Measurements from ENCODE around the gene PDCD6IP.

Gene PDCD6IP

DNA sequence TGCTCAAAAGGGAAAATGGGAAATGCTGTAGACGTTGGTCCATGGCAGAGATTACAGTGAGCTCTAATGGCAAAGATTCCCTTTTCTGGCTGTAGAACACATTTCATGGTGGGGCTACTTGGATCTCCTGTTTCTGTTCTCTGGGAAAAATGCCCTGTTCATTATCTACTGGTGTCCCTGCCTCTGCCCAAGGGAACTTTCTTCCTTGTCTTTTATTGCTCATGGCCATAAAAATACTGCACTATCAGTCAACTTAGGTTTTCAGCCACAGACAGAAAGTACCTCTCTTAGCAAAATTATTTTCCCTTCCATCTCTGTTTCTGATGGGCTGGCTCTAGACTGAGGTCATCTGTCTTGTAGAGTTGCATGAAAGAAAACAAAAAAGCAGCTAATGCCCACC lies 98.9 kb downstream of the PDCD6IP start:
- DNase-seq (ENCODE audit: low read depth), result no peak

DNA sequence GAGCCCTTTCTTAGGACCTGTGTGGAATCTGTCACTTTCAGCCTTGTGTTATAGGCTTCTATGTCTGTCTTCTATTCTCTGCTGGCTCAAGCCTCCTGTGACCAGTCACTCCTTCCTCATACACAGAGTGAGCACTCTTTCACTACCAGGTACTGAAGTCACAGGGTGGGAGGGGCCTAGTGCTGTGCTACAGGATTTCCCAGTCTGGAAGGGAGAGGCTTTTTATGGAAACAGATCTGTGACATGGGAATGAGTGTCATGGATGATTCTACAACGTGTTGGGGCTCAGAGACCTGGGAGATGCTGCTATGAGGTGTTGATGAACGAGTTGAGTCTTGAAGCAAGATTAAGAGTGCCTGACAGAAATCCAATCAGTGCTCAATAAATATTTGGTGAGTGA lies 100.5 kb downstream of the PDCD6IP start:
- no peak for DNase-seq (ENCODE audit: low read depth)

DNA sequence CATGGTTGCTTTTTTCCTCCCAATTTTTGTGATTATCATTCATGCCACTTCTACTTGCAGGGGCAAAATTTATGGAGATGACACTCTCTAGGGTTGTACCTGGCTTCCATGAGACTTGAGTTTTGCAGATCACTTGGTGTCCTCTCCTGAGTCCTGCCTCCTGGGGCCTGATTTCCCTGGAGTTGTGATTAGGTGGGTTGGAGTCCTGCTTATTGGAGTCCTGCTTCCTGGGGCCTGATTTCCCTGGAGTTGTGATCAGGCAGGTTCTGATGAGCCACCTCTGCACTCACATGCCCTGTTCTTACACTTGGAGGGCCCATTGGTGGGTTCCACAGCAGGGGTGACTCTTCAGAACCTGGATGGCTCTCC lies 102.0 kb downstream of the PDCD6IP start:
- DNase-seq (ENCODE audit: low read depth), result no peak

GRCh38 chr3:33900809-33901505 lies 102.5 kb downstream of the PDCD6IP start:
- no peak for DNase-seq (ENCODE audit: low read depth)

DNA sequence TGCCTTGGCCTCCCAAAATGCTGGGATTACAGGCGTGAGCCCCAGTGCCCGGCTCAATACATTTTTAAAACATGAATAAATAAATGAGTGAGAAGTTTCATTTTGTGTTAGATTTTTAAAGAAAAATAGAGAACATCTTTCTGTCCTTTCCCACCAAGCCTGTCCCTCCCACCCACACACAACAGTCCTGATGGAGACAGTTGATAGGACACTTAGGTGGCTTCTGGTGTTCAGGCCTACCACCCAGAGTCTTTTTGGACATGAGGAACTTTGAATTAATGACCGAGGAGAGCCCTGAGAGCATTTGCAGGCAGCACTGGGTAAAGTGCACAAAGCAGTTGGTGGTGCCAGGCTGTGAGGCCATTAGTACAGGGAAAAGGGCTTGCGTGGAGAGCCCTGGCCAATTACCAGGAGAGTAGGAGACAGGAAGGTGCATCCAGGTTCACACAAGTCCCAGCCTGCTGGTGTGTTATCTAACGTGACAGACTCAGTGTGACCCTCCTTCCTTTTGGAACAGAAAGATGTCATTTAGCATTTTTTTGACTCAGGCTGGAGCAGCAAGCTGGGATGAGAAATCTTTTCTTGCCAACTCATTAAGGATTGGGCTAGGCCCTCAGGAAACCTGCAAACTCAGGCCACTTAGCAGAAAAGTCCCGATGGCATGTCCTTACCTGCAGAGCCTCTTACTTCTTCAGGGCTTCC lies 103.6 kb downstream of the PDCD6IP start:
- DNase-seq (ENCODE audit: low read depth), result no peak

DNA sequence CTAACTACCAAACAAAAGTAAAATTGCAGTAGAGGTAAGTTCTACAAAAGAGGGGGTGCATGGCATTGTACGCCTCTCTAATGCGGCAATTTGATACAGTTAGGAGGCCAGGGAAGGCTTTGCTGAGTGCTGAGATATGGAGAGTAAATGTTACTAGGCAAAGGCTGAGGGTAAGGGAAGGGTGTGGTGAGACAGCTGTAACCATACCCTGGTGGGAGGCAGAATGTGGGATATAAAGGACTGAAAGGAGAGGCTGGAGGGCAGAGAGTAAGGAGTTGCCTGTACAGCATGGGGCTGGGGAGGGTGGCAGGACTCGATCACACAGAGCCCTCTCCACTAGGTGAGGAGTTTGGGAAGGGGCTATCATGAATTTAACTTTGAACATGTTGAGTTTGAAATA lies 106.3 kb downstream of the PDCD6IP start:
- DNase-seq (ENCODE audit: low read depth), result no peak

DNA sequence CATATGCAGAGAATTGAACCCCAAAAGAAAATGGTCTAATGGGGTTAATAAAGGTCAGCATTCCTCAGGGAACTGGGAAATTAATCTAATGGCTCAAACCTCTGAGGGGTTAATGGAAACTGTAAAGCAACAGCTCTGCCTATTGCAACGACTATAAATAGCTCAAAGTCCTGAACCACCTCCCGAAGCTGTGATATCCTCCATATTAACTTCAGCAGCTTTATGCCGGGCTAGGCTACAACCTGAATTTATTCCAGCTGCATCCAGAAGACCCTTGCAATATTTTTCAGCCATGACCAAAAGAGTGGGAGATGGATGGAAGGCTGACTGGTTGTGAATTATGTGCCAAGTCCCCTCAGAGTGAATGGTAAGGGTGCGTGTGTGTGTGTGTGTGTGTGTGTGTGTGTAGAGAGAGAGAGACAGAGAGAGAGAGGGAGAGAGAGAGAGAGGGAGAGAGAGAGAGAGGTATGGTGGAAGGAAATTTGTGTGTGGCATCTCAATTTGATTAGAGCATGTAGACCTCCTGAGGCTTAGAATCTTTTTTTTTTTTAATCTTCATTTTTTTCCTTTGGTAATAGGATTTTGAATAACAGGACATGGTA lies 109.9 kb downstream of the PDCD6IP start:
- DNase-seq (ENCODE audit: low read depth), result no peak

- no peak for DNase-seq (ENCODE audit: low read depth)
These were observed 111.1 kb downstream of the PDCD6IP start for GRCh38 chr3:33909547-33909946.

- no peak for DNase-seq (ENCODE audit: low read depth)
These were observed 111.6 kb downstream of the PDCD6IP start for GRCh38 chr3:33910031-33910430.

DNA sequence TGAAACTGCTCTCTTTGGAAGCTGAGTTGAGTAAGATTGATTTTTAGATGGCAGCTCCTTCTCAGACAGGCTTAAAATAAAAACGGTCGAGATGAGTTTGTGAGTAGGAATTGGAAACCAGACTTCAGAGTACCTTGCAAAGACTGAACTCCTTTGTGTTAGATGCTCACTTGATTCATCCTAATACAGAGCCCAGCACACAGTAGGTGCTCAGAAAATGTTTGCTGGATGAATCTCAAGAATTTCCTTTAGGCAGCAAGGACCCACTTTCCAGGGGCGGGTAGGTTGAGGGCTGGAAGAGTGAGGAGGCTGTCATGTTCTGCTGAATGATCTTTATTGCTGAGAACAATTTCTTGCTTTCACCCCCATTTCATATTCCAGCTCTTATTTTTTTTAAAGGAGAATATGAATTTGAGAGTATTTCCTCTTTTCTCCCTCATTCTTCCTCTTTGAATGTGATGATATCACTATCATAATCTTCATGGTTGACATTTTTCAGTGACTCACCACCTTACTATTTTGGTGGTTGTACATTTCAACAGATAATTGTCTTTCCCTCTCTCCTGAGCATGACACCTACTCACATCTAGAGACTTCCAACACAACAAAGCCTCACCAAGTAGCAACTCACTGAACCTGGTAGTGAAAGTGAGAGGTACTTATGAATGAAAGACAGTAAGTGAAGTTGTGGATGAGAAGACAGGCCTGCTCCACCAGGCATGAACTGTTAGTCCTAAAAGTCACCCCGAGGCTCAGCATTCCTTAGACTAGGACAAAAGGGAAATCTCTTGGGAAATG lies 113.3 kb downstream of the PDCD6IP start:
- peak; percentile 53 for DNase-seq (ENCODE audit: low read depth)

GRCh38 chr3:33914212-33914611 lies 115.8 kb downstream of the PDCD6IP start:
- no peak for DNase-seq (ENCODE audit: low read depth)

DNA sequence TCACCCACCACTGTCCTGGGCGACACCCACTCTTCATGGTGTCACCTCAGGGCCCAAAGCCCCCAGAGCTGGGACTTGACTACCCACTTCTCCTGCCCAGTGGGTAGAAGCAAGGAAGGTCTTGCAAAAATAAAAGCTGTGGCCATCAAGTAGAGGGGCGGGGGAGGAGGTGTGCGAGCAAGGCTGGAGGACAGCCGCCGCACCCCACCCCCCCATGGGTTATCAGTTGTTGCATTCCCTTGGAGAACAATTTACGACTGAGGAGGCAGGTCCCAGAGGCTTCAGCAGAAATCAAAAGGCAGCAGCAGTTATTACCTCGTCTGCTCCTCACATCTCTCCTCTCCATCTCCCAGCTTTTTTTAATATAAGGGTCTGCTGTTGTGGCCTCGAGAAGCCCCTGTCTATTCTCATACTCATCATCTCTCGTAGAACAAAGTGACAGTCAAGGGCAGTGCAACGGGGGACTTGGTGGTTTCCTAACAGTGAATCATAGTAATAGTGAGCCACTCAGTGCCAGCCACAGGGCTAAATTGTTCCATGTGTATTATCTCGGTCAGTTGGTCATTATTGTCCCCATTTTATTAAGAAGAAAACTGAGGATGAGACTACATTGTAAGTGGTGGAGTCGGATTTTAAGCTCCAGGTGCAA lies 116.4 kb downstream of the PDCD6IP start:
- no peak for DNase-seq (ENCODE audit: low read depth)

- no peak for DNase-seq (ENCODE audit: low read depth)
These were observed 117.5 kb downstream of the PDCD6IP start for GRCh38 chr3:33915796-33916546.

GRCh38 chr3:33918126-33918756 lies 119.8 kb downstream of the PDCD6IP start:
- no peak for DNase-seq (ENCODE audit: low read depth)
